T-helper 1 cell treated with Interleukin-12 subunit alpha and Interleukin-12 subunit beta and Interleukin-4 antibody, amounts not matched to agents 30 ng/mL and 1 ng/mL, for 36 hours (primary cell): ENCODE data around the gene PLGLB1. TPM values are rescaled to one million over a fixed set of nuclear protein-coding genes. Genes with fewer than 3 reads are reported as not detected.
"Not testable (repeated sequence)": the region's sequence is repeated elsewhere in the genome, so short reads cannot be mapped to it uniquely, and the experiment has no call there.

Experiments used
- intact Hi-C: fragments of 100-400 bp; cut with micrococcal nuclease; formaldehyde crosslinking; loops from one replicate; pipeline ENCODE4 v1.15.1; 2024
- total RNA-seq: library from RNA; stranded (reverse); gene quantifications from 2 replicates; pipeline ENCODE4 v1.2.3, GENCODE V29; 2022

Gene PLGLB1
- 1.8 and 4.0 TPM in 2 replicates for total RNA-seq

GRCh38 chr2:87021744-87022143 is at the start of gene PLGLB1:
PLGLB1 (minus strand) TSS chr2:87021844; CDS start chr2:87021783, 61 bp downstream.
- intact Hi-C loops, result not testable (repeated sequence)

GRCh38 chr2:87064305-87064704 is 42.7 kb upstream of the PLGLB1 start:
- intact Hi-C loops, result not testable (repeated sequence)

- intact Hi-C loops, result not testable (repeated sequence)
Measured at GRCh38 chr2:87063431-87063830, 41.8 kb upstream of the PLGLB1 start.

- intact Hi-C loops, result not testable (repeated sequence)
Measured at GRCh38 chr2:87061519-87061918, 39.9 kb upstream of the PLGLB1 start.

GRCh38 chr2:87057606-87058005 is 36.0 kb upstream of the PLGLB1 start:
- intact Hi-C loops, result not testable (repeated sequence)

GRCh38 chr2:87056843-87057242 is 35.2 kb upstream of the PLGLB1 start:
- intact Hi-C loops, result not testable (repeated sequence)

- intact Hi-C loops, result not testable (repeated sequence)
Measured at GRCh38 chr2:87056435-87056834, 34.8 kb upstream of the PLGLB1 start.

- intact Hi-C loops, result not testable (repeated sequence)
Measured at GRCh38 chr2:87054375-87054774, 32.7 kb upstream of the PLGLB1 start.

- intact Hi-C loops, result not testable (repeated sequence)
Measured at GRCh38 chr2:87041321-87041978, 19.8 kb upstream of the PLGLB1 start.

- intact Hi-C loops, result not testable (repeated sequence)
Measured at GRCh38 chr2:87028607-87029006, 7.0 kb upstream of the PLGLB1 start.

GRCh38 chr2:87026816-87027215 is 5.2 kb upstream of the PLGLB1 start:
- intact Hi-C loops, result not testable (repeated sequence)

- intact Hi-C loops, result not testable (repeated sequence)
Measured at GRCh38 chr2:87025927-87026326, 4.3 kb upstream of the PLGLB1 start.

- intact Hi-C loops, result not testable (repeated sequence)
Measured at GRCh38 chr2:87023988-87024615, 2.5 kb upstream of the PLGLB1 start.

GRCh38 chr2:87021043-87021442 is 601 bp downstream of the PLGLB1 start:
- intact Hi-C loops, result not testable (repeated sequence)

GRCh38 chr2:87019053-87019452 is 2.6 kb downstream of the PLGLB1 start:
- intact Hi-C loops, result not testable (repeated sequence)

- intact Hi-C loops, result not testable (repeated sequence)
Measured at GRCh38 chr2:87014489-87015169, 7.0 kb downstream of the PLGLB1 start.

- intact Hi-C loops, result not testable (repeated sequence)
Measured at GRCh38 chr2:87004398-87004797, 17.2 kb downstream of the PLGLB1 start.

Other genes with a start within 250 kb of the PLGLB1 start
- gene CD8A, start 230.9 kb downstream of the PLGLB1 start, total RNA-seq, result 2.4 and 2.6 TPM in 2 replicates
- gene CD8B, start 160.0 kb downstream of the PLGLB1 start, total RNA-seq, result 1.0 and 2.8 TPM in 2 replicates
- gene RGPD1, start 79.7 kb downstream of the PLGLB1 start, total RNA-seq, result 0.90 and 1.0 TPM in 2 replicates